Right ventricle myocardium inferior (tissue), 1 donor: ENCODE measurements around the gene GYS2. TPM values are rescaled to one million over a fixed set of nuclear protein-coding genes. Genes with fewer than 3 reads are reported as not detected.
A peak's percentile ranks its signal among the peaks of the same experiment; 100 is the strongest.
"Not testable (repeated sequence)": the region's sequence is repeated elsewhere in the genome, so short reads cannot be mapped to it uniquely, and the experiment has no call there.

Source experiments
- ATAC-seq: fragments of 200-7000 bp; cut with Tn5 transposase; one replicate; pipeline ENCODE4 v1.9.1; 2020; ENCODE audit warnings: mild to moderate bottlenecking, moderate library complexity
- DNase-seq: peaks from one replicate; pipeline ENCODE4 v3.0.0; 2021; ENCODE audit errors: missing footprints
- intact Hi-C: fragments of 100-400 bp; cut with DNase I; formaldehyde crosslinking; loops from one replicate; pipeline ENCODE4 v1.11.0; 2022
- total RNA-seq: library from RNA; stranded (reverse); fragmentation: NEBNext Ultra II Directional; extraction: Animal tissue kit (Norgen Biotek cat#: 25700); gene quantifications from one replicate; pipeline ENCODE4 v1.2.1, GENCODE V29; 2021
- donor health status: DM: no; HTN: yes; CAD: no; lungs with severe emphysema.

Gene GYS2
- total RNA-seq, 1 donor from 2014 or later, result not detected

GRCh38 chr12:21608196-21608595, 3.5 kb upstream of the GYS2 start:
- intact Hi-C loops, result loop anchor here (2.0 to 10.0 kb wide), 3 partner anchors 73 to 407 kb away; partner anchors contain the start of gene SPX
- no peak for DNase-seq
- ATAC-seq, result no peak

GRCh38 chr12:21607701-21608100, 3.1 kb upstream of the GYS2 start:
- intact Hi-C loops, result loop anchor here (2.0 to 10.0 kb wide), 3 partner anchors 73 to 407 kb away; partner anchors contain the start of gene SPX
- no peak for DNase-seq
- ATAC-seq, result no peak

GRCh38 chr12:21606175-21606574, 1.5 kb upstream of the GYS2 start:
- no peak for DNase-seq
- intact Hi-C loops, result loop anchor here (10.0 kb wide), 2 partner anchors 81 to 409 kb away; partner anchors contain the start of gene SPX
- ATAC-seq, result peak; percentile 71

GRCh38 chr12:21602774-21603173, 1.9 kb downstream of the GYS2 start:
- intact Hi-C loops, result loop anchor here (10.0 kb wide), 2 partner anchors 78 to 412 kb away; partner anchors contain the start of gene SPX
- no peak for ATAC-seq
- no peak for DNase-seq

- intact Hi-C loops, result loop anchor here (10.0 kb wide), 2 partner anchors 75 to 415 kb away; partner anchors contain the start of gene SPX
- ATAC-seq (no peak), DNase-seq (no peak)
These were observed 4.5 kb downstream of the GYS2 start for GRCh38 chr12:21600196-21600595.

- no peak for DNase-seq
- ATAC-seq, result no peak
- intact Hi-C loops, result no loop called here
These were observed 5.3 kb downstream of the GYS2 start for GRCh38 chr12:21599143-21599999.

- DNase-seq, result no peak
- intact Hi-C loops, result no loop called here
- ATAC-seq, result no peak
These were observed 6.0 kb downstream of the GYS2 start for GRCh38 chr12:21598651-21599050.

GRCh38 chr12:21595356-21595755, 9.3 kb downstream of the GYS2 start:
- DNase-seq, intact Hi-C loops, ATAC-seq: not testable (repeated sequence)

GRCh38 chr12:21585485-21585884, 19.2 kb downstream of the GYS2 start:
- ATAC-seq, result no peak
- intact Hi-C loops, result no loop called here
- no peak for DNase-seq

GRCh38 chr12:21584403-21585182, 20.1 kb downstream of the GYS2 start:
- ATAC-seq, intact Hi-C loops: not testable (repeated sequence)

GRCh38 chr12:21583587-21583986, 21.1 kb downstream of the GYS2 start:
- ATAC-seq, result no peak
- intact Hi-C loops, result no loop called here

More at GRCh38 chr12:21584403-21585182, 20.1 kb downstream of the GYS2 start:
- DNase-seq, result not testable (repeated sequence)

GRCh38 chr12:21580748-21581516, 23.7 kb downstream of the GYS2 start:
- ATAC-seq (no peak), DNase-seq (no peak)
- intact Hi-C loops, result no loop called here

More at GRCh38 chr12:21583587-21583986, 21.1 kb downstream of the GYS2 start:
- DNase-seq, result no peak

GRCh38 chr12:21577516-21577915, 27.1 kb downstream of the GYS2 start:
- intact Hi-C loops, result no loop called here
- ATAC-seq (no peak), DNase-seq (no peak)

- ATAC-seq (no peak), DNase-seq (no peak)
- intact Hi-C loops, result no loop called here
These were observed 28.2 kb downstream of the GYS2 start for GRCh38 chr12:21576431-21576830.

GRCh38 chr12:21573733-21574358, 30.8 kb downstream of the GYS2 start:
- DNase-seq, result no peak
- intact Hi-C loops, result no loop called here
- ATAC-seq, result no peak

- DNase-seq (no peak), ATAC-seq (no peak)
- intact Hi-C loops, result no loop called here
These were observed 33.6 kb downstream of the GYS2 start for GRCh38 chr12:21571046-21571445.

GRCh38 chr12:21568115-21568514, 36.5 kb downstream of the GYS2 start:
- intact Hi-C loops, result no loop called here
- ATAC-seq (no peak), DNase-seq (no peak)

GRCh38 chr12:21566907-21567394, 37.7 kb downstream of the GYS2 start:
- intact Hi-C loops, result no loop called here
- DNase-seq, result no peak

More at GRCh38 chr12:21566907-21567394, 37.7 kb downstream of the GYS2 start:
- no peak for ATAC-seq
